ENCODE measurements around the gene STK38L.

DNA sequence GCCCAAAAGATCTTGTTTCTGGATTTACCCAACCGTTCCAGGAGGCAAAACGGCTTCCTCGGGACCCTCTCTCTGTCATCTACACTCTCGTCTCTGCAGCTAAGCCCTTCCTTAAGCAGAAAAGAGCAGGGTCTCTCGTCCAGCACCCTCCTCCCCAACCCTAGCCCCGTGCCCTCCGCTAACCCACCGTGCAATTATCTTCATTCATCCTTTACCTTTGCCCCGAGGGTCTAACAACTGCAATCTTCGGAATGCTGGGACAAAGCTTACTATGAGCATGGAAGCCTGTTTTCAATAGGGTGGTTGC is 88.3 kb downstream of the STK38L start:
- TF ChIP-seq BRF1 (IDR thresholded peaks at IDR 0.05; ENCODE audit: borderline replicate concordance, extremely low read depth, insufficient read length) (no peak), CTCF (IDR thresholded peaks at IDR 0.05 in 2 of 3, conservative IDR thresholded peaks at IDR 0.05 in 1 of 3; ENCODE audit: insufficient read depth in 2 of 3, low read depth in 1 of 3, low read length in 3 of 3) (no peak), JUN (IDR thresholded peaks at IDR 0.05; ENCODE audit: borderline replicate concordance, low read depth, low read length) (no peak), JUN (CRISPR knock-in tag; IDR thresholded peaks at IDR 0.05; ENCODE audit: borderline replicate concordance) (no peak), E2F5 (CRISPR knock-in tag; IDR thresholded peaks at IDR 0.05) (no peak)

All from K562 (cell line).